SU-DHL-6 (cell line): ENCODE measurements around the gene PRR14L.

Experiments used
- H2AFZ ChIP-seq: fragments of 200-600 bp; sonication (generic); 2 replicates; pipeline ENCODE4 v1.6.1; 2014; ENCODE audit warnings: low read depth, mild to moderate bottlenecking, moderate library complexity, mixed read lengths, antibody characterized with exemption, low read length; ENCODE audit not compliant: severe bottlenecking
- H3F3A ChIP-seq: fragments of 200-600 bp; shearing (Covaris generic); 2 replicates; pipeline ENCODE4 v1.6.0; 2016; ENCODE audit warnings: antibody characterized with exemption, mild to moderate bottlenecking; ENCODE audit not compliant: insufficient read depth
- H3K27ac ChIP-seq: fragments of 200-600 bp; sonication (generic); 2 replicates; pipeline ENCODE4 v1.5.1; 2016; ENCODE audit warnings: low read depth, mild to moderate bottlenecking, low read length, moderate library complexity, mixed read lengths
- H3K27me3 ChIP-seq: fragments of 200-600 bp; sonication (generic), shearing (Covaris generic); 2 replicates; pipeline ENCODE4 v1.6.0; 2014; ENCODE audit warnings: mild to moderate bottlenecking, low read length
- H3K36me3 ChIP-seq: fragments of 200-600 bp; sonication (generic); 2 replicates; pipeline ENCODE4 v1.6.1; 2014; ENCODE audit warnings: mild to moderate bottlenecking, low read length, mixed read lengths
- H3K4me2 ChIP-seq: fragments of 300-600, 200-600 bp; shearing (Covaris generic), sonication (generic); 2 replicates; pipeline ENCODE4 v1.6.0; 2014; ENCODE audit warnings: low read length, low read depth, mild to moderate bottlenecking; ENCODE audit not compliant: poor library complexity, severe bottlenecking
- H3K4me3 ChIP-seq: fragments of 200-600 bp; sonication (generic); 2 replicates; pipeline ENCODE4 v1.5.1; 2014; ENCODE audit warnings: antibody characterized with exemption, low read length, mild to moderate bottlenecking, mixed read lengths; ENCODE audit not compliant: insufficient read depth, poor library complexity, severe bottlenecking
- H3K79me2 ChIP-seq: fragments of 200-600 bp; sonication (generic); 2 replicates; pipeline ENCODE4 v1.6.1; 2014; ENCODE audit warnings: mild to moderate bottlenecking, low read length, moderate library complexity; ENCODE audit not compliant: insufficient read depth
- H3K9ac ChIP-seq: fragments of 200-600 bp; sonication (generic); 2 replicates; pipeline ENCODE4 v1.7.0; 2014; ENCODE audit warnings: mild to moderate bottlenecking, low read length
- H3K9me2 ChIP-seq: fragments of 200-600 bp; sonication (generic); replicated peaks from 2 replicates; pipeline ENCODE4 v1.6.1; 2014; ENCODE audit warnings: low read length; ENCODE audit not compliant: insufficient read depth
- H3K9me3 ChIP-seq: fragments of 200-600 bp; sonication (generic); 2 replicates; pipeline ENCODE4 v1.6.1; 2014; ENCODE audit warnings: low read length, mixed read lengths; ENCODE audit not compliant: insufficient read depth
- H4K20me1 ChIP-seq: fragments of 200-600 bp; sonication (generic); 2 replicates; pipeline ENCODE4 v1.6.1; 2014; ENCODE audit warnings: low read depth, mild to moderate bottlenecking, antibody characterized with exemption, low read length, moderate library complexity, mixed read lengths
- CTCF ChIP-seq: fragments of 200-600 bp; sonication (generic); IDR thresholded peaks from one replicate; pipeline ENCODE4 v1.5.1; 2017; ENCODE audit warnings: antibody characterized with exemption, mild to moderate bottlenecking, low read length, moderate library complexity; ENCODE audit not compliant: insufficient read depth, poor library complexity, severe bottlenecking
- EZH2phosphoT487 ChIP-seq: fragments of 200-600 bp; sonication (generic), shearing (Covaris generic); conservative IDR thresholded peaks from 2 replicates; pipeline ENCODE4 v1.6.1; 2018; ENCODE audit warnings: mild to moderate bottlenecking, antibody characterized with exemption, low read length, moderate library complexity, mixed read lengths

The PRR14L gene

DNA sequence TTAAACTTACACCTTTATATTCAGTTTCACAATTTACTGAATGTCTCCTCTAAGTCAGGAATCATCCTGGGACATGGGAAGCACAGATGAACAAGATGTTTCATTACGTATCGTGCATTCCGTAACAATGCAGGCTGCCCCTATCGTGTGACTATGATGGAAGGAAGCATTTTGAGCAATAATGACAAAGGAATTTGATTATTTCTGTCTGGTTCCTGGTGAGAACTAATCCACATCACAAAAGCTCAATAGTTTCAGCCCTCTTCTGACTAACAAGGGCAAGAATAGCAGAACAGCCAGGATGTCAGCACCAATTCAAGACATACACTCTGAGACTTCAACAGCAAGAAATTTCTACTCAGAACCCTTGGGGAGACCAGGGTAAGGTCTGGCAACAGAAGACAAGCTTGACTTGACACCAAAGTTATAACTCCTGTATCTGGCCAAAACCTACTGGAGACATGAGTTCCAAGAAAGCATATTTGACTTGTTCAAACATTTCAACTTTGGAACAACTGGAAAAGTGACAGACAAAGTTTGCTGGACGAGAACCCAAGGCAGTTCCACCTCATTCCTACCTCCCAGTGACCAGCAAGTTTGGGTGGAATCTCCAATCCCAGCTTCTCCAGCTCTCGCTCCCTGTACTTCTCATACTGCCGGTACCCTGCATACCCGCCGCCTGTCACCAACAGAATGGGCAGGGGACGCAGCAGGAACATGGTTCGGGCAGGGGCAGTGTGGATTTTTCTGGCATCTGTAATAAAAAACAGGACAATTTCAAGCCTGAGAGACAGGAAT lies 102.2 kb downstream of the PRR14L start:
- TF ChIP-seq CTCF (no peak), EZH2phosphoT487 (no peak)
- Histone ChIP-seq H3K36me3 (no peaks in the 10 kb centered on the region), H4K20me1 (no peaks in the 10 kb centered on the region), H3K9me2 (no peaks in the 10 kb centered on the region), H3K4me3 (no peak overlapping the region), H3K4me2 (no peak overlapping the region), H3K27ac (no peak overlapping the region), H3K27me3 (no peaks in the 10 kb centered on the region), H3K9ac (no peak overlapping the region), H3K9me3 (no peaks in the 10 kb centered on the region), H3K79me2 (peaks cover 25% of the 10 kb centered on the region), H2AFZ (no peak overlapping the region), H3F3A (no peaks in the 10 kb centered on the region)

- H4K20me1 ChIP-seq: no peaks in the 10 kb centered on the region
- no peak overlapping the region for H3K4me3 ChIP-seq
- H3K36me3 ChIP-seq: no peaks in the 10 kb centered on the region
- H3K27ac ChIP-seq: no peak overlapping the region
- no peak overlapping the region for H3K4me2 ChIP-seq
- no peaks in the 10 kb centered on the region for H3K27me3 ChIP-seq
- no peak for TF ChIP-seq EZH2phosphoT487
- no peak for TF ChIP-seq CTCF
- no peak overlapping the region for H2AFZ ChIP-seq
- peaks cover 20% of the 10 kb centered on the region for H3K79me2 ChIP-seq
- no peaks in the 10 kb centered on the region for H3K9me2 ChIP-seq
- H3K9me3 ChIP-seq: no peaks in the 10 kb centered on the region
- no peak overlapping the region for H3K9ac ChIP-seq
- H3F3A ChIP-seq: no peaks in the 10 kb centered on the region
Measured at GRCh38 chr22:31647066-31647465, 102.9 kb downstream of the PRR14L start.

DNA sequence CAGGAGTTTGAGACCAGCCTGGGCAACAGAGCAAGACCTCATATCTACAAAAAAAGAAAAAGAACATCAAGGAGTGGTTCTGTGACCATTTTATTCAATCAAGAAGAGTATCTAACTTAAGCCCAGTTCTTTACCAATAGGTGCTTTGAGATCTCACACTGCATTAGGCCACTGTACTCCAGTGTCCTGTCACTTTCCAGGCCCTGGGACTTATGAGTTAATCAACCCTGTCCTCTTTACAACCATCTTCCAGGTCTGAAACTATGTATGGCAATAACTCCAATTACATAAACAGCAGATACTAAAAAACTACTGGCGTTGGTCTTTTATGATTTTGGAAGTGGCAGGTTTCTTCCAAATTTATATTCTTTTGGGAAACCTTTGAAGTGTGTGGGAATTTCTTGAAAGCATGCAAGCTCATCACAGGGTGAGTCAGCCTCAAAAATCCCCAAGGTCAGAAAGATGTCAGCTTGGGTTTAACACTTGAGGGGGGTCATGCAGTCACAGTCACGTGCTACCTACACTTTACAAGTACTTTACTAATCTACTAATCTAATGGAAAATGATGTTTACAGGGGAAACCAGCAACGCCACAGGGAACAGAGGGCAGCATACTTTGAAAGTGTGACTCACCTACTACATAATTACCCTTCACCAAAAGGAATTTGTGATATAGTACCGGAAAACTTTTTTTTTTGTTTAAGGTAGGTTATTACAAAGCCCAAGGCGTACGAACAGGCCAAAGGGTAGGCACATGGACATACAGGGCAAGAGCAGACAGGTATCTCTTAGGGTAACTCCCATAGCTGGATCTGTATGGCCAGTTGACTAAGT lies 103.5 kb downstream of the PRR14L start:
- no peak overlapping the region for H3K9ac ChIP-seq

More for the DNA sequence above, 103.5 kb downstream of the PRR14L start:
- Histone ChIP-seq H3K4me2 (no peak overlapping the region), H3K27me3 (no peaks in the 10 kb centered on the region), H3K27ac (no peak overlapping the region), H3K79me2 (peaks cover 15% of the 10 kb centered on the region), H3K9me2 (no peaks in the 10 kb centered on the region), H3K4me3 (no peak overlapping the region), H2AFZ (no peak overlapping the region), H3K9me3 (no peaks in the 10 kb centered on the region), H4K20me1 (no peaks in the 10 kb centered on the region), H3F3A (no peaks in the 10 kb centered on the region), H3K36me3 (no peaks in the 10 kb centered on the region)
- TF ChIP-seq CTCF (no peak), EZH2phosphoT487 (no peak)
